Activated effector memory CD4-positive, alpha-beta T cell treated with anti-CD3 and anti-CD28 coated beads, Interleukin-2, amount 50 U/mL, for 16 hours (primary cell): ENCODE results near the gene SYPL2.
"Not testable (repeated sequence)": the region's sequence is repeated elsewhere in the genome, so short reads cannot be mapped to it uniquely, and the experiment has no call there.

ENCODE experiments used
- DNase-seq: peaks from one replicate; pipeline ENCODE4 v3.0.0-alpha.2; 2020

The SYPL2 gene

DNA sequence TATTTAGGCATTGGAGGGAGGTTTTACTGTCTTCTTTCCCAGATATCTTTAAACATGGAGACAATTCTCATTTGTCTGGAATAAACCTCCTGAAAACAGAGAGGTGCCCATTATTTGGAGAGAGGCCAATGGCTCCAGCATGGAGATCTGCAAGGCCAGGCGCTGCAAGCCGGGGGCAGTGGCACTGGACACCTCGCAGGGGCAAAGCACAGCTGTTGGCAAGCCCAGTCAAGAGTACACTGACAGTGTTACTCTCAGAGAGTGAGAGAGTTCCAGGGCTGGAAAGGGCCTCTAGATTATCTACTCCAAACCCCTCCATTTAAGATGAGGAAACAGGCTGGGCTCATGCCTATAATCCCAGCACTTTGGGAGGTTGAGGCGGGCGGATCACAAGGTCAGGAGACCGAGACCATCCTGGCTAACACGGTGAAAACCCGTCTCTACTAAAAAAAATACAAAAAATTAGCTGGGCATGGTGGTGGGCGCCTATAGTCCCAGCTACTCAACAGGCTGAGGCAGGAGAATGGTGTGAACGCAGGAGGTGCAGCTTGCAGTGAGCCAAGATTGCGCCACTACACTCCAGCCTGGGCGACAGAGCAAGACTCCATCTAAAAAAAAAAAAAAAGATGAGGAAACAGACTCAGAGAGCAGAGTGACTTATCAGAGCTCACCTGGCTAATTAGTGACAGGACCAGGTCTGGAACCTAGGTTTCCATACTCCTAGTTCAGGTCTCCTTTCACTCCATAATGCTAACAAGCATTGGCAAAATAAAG lies 7.1 kb downstream of the SYPL2 start:
- DNase-seq = not testable (repeated sequence)

GRCh38 chr1:109474697-109475096 lies 8.4 kb downstream of the SYPL2 start:
- DNase-seq = no peak

DNA sequence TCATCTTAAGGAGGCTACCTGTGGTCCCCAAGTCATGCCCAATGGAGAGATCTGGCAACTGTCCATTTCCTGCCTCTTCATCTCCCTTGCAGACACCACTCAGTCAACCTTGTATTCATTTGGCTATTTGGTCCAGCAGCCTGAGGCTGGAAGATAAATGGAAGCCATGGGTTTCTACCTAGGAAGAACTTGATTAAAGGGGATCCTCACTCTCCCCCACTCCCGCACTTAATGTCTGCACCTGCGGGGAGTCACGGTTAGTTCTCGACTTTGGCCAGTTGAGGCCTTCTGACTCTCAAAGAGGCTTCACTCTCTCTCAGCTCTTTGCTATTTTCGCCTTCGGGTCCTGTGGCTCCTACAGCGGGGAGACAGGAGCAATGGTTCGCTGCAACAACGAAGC lies 8.9 kb downstream of the SYPL2 start:
- no peak for DNase-seq

GRCh38 chr1:109476825-109477224 lies 10.5 kb downstream of the SYPL2 start:
- no peak for DNase-seq

DNA sequence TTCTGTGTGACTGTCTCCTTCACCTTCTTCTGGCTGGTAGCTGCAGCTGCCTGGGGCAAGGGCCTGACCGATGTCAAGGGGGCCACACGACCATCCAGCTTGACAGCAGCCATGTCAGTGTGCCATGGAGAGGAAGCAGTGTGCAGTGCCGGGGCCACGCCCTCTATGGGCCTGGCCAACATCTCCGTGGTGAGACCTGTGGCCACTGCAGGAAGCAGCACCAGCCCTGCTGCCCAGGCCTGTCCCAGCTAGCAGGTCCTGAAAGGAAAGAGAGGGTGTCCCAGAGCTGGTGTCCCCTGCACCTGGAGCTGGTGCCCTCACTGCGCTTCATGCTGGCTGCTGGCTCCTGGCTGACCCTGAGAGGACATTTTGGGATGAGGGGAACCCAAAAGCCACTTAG lies 11.5 kb downstream of the SYPL2 start:
- peak; percentile 56 for DNase-seq

DNA sequence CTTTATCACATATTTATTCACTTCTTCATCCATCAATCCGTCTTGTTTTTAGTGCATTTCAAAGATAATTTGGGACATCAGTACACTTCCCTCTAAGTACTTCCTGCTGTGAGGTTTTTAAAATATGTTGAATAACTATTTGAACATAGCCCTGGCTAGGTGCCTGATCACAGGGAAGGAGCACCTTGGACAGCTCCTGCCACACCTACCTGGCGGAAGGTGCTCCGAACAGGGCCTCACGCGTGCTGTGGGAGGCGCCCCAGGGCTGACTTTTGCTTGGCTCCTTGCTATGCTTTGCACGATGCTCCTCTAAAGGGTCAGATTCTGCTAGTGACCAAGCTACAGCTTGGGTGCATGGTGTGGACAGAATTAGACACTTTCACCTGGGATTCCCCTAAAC lies 12.5 kb downstream of the SYPL2 start:
- DNase-seq = peak; percentile 74

GRCh38 chr1:109479311-109479710 lies 13.0 kb downstream of the SYPL2 start:
- no peak for DNase-seq

GRCh38 chr1:109479901-109480300 lies 13.6 kb downstream of the SYPL2 start:
- no peak for DNase-seq

DNA sequence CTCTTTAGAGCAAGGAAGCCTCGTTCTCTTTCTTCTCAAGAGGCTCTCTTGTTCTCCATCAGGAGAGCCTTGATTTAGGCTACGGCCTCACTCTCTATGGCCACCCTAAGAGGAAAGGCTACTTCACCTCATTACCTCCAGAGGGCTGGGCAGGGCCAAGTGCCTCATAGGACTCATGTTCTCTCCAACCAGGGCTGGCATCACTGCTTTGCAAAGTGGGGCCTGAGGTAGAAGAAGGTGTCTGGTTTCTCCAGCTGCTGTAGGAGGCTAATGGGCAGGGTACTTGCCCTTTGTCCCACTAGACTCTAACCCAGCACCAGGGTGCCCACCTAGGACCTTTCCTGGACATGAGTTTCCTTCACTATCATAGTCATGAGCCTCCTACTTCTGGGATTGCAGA lies 15.3 kb downstream of the SYPL2 start:
- peak; percentile 44 for DNase-seq

DNA sequence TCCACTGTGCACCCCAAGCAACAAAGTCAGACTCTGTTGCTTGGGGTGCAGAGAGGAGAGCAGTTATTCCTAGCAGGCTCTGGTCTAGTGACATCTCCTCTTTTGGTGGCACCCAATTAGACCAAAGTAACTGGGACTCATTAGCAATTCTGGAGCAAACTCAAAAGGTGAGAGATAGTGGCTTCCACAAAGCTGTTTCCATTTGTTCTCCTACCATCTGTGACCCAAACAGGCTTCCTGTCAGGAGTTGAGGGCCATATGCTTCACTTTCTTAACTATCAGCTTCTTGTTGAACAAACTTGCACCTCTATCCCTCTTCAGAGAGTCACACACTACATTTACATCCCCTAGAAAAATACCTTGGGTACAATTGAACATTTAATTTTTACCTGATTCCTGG lies 15.9 kb downstream of the SYPL2 start:
- DNase-seq = peak; percentile 6

GRCh38 chr1:109482791-109483671 lies 16.7 kb downstream of the SYPL2 start:
- peak; percentile 79 for DNase-seq

- DNase-seq = peak; percentile 96
Measured at GRCh38 chr1:109483672-109484518, 17.5 kb downstream of the SYPL2 start, which contains the start of gene ATXN7L2. ATXN7L2 (plus strand) TSS chr1:109483905; CDS start chr1:109483954, 49 bp downstream.

- DNase-seq = no peak
Measured at GRCh38 chr1:109484519-109484975, 18.2 kb downstream of the SYPL2 start.

GRCh38 chr1:109485001-109485400 lies 18.7 kb downstream of the SYPL2 start:
- DNase-seq = no peak

DNA sequence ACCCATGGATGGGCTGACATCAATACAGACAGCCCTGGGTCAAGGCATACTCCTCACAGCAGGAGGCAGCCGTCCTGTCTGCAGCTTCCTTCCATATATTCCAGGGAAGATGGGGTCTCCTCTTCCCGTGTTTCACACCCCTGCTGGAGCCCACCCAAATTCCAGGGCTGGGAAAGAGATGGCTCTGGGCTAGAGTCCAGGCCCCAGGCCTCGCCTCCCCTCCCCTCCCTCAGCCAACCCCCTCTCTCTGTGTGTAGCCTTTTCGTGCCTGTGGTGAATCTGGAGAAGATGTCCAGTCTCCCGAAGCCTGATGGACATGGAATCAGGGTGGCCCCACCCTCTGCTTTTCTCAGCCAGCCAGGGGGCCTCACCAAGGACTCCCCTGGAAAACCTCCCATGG lies 20.9 kb downstream of the SYPL2 start:
- no peak for DNase-seq

DNA sequence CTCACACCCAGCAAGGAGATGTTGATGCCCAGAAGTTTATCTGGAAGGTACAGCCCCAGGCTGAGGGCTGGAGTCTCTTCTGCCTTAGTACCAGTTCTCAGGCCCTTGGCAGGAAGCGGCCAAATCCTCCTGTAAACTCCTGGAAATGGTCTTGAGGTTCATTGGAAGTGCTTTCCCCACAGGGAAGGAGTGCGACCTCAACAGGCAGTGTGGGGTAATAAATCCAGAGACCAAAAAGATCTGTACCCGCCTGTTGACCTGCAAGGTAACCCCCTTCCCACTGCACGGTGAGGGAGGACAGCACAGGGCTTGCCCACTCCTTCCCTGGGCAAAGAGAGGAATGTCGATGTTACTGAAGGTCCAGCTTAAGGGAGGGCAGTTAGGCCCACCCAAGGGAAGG lies 21.9 kb downstream of the SYPL2 start:
- DNase-seq = no peak

DNA sequence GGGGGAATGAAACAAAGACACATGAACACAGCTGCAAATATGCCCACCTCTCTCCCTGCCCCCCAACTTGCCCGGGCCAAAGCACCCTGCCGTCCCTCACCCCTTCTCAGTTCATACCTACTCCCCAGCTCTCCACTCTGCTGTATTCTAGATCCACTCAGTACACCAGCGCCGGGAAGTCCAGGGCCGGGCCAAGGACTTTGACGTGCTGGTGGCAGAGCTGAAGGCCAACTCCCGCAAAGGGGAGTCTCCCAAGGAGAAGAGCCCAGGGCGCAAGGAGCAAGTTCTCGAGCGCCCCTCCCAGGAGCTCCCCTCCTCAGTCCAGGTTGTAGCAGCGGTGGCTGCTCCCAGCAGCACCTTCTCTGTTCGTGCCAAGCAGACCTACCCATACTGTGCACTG lies 22.4 kb downstream of the SYPL2 start:
- no peak for DNase-seq

DNA sequence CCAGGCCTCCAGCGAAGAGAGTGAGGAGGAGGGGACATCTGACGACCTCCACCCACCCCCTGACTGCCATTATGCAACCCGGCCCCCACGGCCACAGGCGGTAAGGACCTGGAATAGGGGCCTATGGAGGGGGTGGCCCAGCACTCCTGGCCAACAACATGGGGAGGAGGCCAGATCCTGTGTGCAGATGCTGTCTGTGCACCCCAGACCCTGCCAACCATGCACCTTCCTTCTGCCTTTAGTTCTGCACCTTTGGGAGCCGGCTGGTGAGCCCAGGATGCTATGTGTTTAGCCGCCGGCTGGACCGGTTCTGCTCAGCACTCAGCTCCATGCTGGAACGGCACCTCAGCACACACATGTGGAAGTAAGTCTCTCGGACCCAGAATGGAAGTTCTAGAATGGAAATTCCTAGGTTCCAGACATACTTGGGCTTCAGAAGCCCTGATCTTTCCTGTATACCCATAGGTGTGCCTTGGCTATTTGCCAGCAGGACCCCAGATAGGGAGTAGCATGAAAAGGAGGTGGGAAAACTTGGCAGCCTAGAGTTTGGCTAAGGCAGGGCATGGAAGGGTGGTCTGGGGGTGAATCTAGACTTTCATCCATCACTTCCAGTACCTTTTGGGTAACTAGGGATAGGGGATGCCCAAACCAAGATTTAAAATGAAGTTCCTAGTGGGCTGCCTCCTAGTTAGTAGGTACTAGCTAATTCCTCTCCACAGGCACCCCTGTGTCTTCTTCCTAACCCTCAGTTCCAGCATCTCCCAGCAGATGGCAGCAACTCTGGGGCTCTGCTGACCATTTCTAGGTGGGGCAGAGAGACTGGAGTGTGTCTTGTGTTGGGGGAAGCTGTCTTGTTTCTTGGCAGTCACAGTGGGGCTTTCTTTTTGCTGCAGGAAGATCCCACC lies 23.9 kb downstream of the SYPL2 start:
- DNase-seq = peak; percentile 90

GRCh38 chr1:109490934-109491302 lies 24.6 kb downstream of the SYPL2 start:
- no peak for DNase-seq

DNA sequence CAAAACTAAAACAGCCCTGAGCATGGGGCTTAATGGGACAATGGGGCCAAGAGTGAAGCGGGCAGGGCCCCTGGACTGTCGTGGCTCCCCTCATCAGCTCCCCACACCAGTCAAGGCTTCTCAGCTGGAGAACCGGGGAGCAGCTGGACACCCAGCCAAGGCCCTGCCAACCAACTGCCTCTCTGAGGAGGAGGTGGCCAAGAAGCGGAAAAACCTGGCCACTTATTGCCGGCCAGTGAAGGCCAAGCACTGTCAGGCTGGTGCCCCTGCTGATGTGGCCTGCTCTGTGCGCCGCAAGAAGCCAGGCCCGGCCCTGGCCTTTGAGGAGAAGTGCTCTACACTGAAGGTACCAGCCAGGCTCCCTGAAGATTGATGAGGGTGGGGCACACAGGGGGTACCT lies 25.0 kb downstream of the SYPL2 start:
- no peak for DNase-seq

GRCh38 chr1:109492779-109493178 lies 26.4 kb downstream of the SYPL2 start:
- DNase-seq = no peak

- no peak for DNase-seq
Measured at GRCh38 chr1:109493227-109493626, 26.9 kb downstream of the SYPL2 start.
